HepG2 (cell line): ENCODE measurements around the gene LEMD2. TPM values are rescaled to one million over a fixed set of nuclear protein-coding genes. Genes with fewer than 3 reads are reported as not detected.

Source experiments
- ATAC-seq: fragments of 200-7000 bp; cut with Tn5 transposase; 3 replicates; pipeline ENCODE4 v1.9.1; 2020; ENCODE audit warnings: mild to moderate bottlenecking, moderate library complexity
- BruUV-seq: library from RNA; stranded (reverse); fragments of 400-500 nt; replicated peaks from 2 replicates; lab custom pipeline; 2021; lab: Mats Ljungman, UMichigan
- CTCF ChIA-PET: fragments of 300-600 bp; formaldehyde crosslinking; extraction: SDS; loops from one replicate; lab custom pipeline; 2021; ENCODE audit warnings: low total read pairs, inconsistent platforms, low intra/inter-chr PET ratio; lab: Yijun Ruan, JAX
- POLR2A ChIA-PET: fragments of 350-600 bp; sonication (Branson Sonifier 250); formaldehyde crosslinking; loops from one replicate; lab custom pipeline; 2020; ENCODE audit warnings: antibody characterized with exemption, inconsistent platforms; lab: Yijun Ruan, JAX
- DNase-seq: peaks from one replicate; pipeline ENCODE4 v3.0.0-alpha.2; 2015; ENCODE audit warnings: low spot score
- FAIRE-seq: peaks from 3 replicates; lab custom pipeline; 2011; peaks lifted over from hg19 to GRCh38; lab: Jason Lieb, UNC
- H2AFZ ChIP-seq: one replicate; pipeline ENCODE4 v1.6.1; 2011; ENCODE audit warnings: low read length, inconsistent platforms
- H3K27ac ChIP-seq: fragments of 300-600 bp; 3 replicates; pipeline ENCODE4 v1.8.0; 2011; ENCODE audit warnings: mixed run types, mild to moderate bottlenecking, mixed read lengths, low read length, inconsistent platforms; ENCODE audit not compliant: insufficient read depth; ENCODE audit errors: extremely low read length
- H3K27me3 ChIP-seq, 2 experiments: fragments of 200-600 bp in 1 of 2; 2 replicates in 1 of 2; 3 replicates in 1 of 2; pipeline versions ENCODE4 v1.6.0 to v1.8.0; 2011; ENCODE audit warnings: low read length in 2 of 2, mild to moderate bottlenecking in 2 of 2, moderate library complexity in 2 of 2, inconsistent platforms in 1 of 2; ENCODE audit not compliant: insufficient read depth in 2 of 2, control insufficient read depth in 1 of 2
- H3K36me3 ChIP-seq, 2 experiments: fragments of 200-600 bp in 1 of 2; replicated peaks in 1 of 2; 2 replicates in 1 of 2; 3 replicates in 1 of 2; pipeline versions ENCODE4 v1.5.1 to v1.8.0; 2011; ENCODE audit warnings: low read length in 2 of 2, inconsistent platforms in 1 of 2; ENCODE audit not compliant: insufficient read depth in 2 of 2, control insufficient read depth in 1 of 2
- H3K4me1 ChIP-seq: 2 replicates; pipeline ENCODE4 v1.5.1; 2012; ENCODE audit warnings: low read length, inconsistent platforms; ENCODE audit not compliant: insufficient read depth
- H3K4me2 ChIP-seq: 2 replicates; pipeline ENCODE4 v1.6.0; 2011; ENCODE audit warnings: low read depth, low read length, inconsistent platforms
- H3K4me3 ChIP-seq, 3 experiments: fragments of 200-600 bp in 1 of 3; sonication (generic), shearing (Covaris generic) in 1 of 3; replicated peaks in 1 of 3; 2 replicates each; pipeline ENCODE4 v1.5.1; 2011 to 2016; ENCODE audit warnings: low read length in 3 of 3, inconsistent platforms in 2 of 3, low read depth in 2 of 3, mild to moderate bottlenecking in 2 of 3, control low read depth in 1 of 3, mixed read lengths in 1 of 3; ENCODE audit not compliant: insufficient read depth in 1 of 3
- H3K79me2 ChIP-seq: one replicate; pipeline ENCODE4 v1.6.1; 2011; ENCODE audit warnings: low read length, inconsistent platforms; ENCODE audit not compliant: insufficient read depth
- H3K9ac ChIP-seq: 2 replicates; pipeline ENCODE4 v1.6.0; 2011; ENCODE audit warnings: mild to moderate bottlenecking, low read depth, low read length, inconsistent platforms; ENCODE audit not compliant: insufficient read depth
- H3K9me3 ChIP-seq: 2 replicates; pipeline ENCODE4 v1.5.1; 2012; ENCODE audit warnings: mild to moderate bottlenecking, low read length
- H4K20me1 ChIP-seq: 2 replicates; pipeline ENCODE4 v1.6.0; 2011; ENCODE audit warnings: inconsistent platforms, mild to moderate bottlenecking, low read length, moderate library complexity; ENCODE audit not compliant: insufficient read depth
- KIAA2018 ChIP-seq: sonication (generic); formaldehyde crosslinking; IDR thresholded peaks from 2 replicates; pipeline ENCODE4 v1.5.0; 2020; ENCODE audit warnings: mild to moderate bottlenecking, missing genetic modification reagents, borderline replicate concordance
- SAP130 ChIP-seq: IDR thresholded peaks from 2 replicates; pipeline ENCODE4 v1.6.1; 2016; ENCODE audit warnings: low read depth
- SP2 ChIP-seq: sonication (generic); formaldehyde crosslinking; IDR thresholded peaks from 2 replicates; pipeline ENCODE4 v1.5.1; 2020; ENCODE audit warnings: mild to moderate bottlenecking, missing genetic modification reagents
- ZNF207 ChIP-seq: fragments of 450-650 bp; IDR thresholded peaks from 2 replicates; pipeline ENCODE4 v1.6.1; 2016; ENCODE audit warnings: antibody characterized with exemption, borderline replicate concordance
- WGBS: methylation state at CpG from one replicate; pipeline ENCODE4 v1.1.6; 2017; ENCODE audit warnings: low lambda C conversion rate; 5-methylcytosine and 5-hydroxymethylcytosine counted together
- in situ Hi-C: cut with HindIII; loops from 2 replicates; pipeline ENCODE4 v1.10.0; 2017; ENCODE audit warnings: low pct_unique_long_range_greater_than_20kb; ENCODE audit not compliant: extremely low pct_ligation_motif_present
- intact Hi-C: fragments of 100-400 bp; cut with micrococcal nuclease; formaldehyde crosslinking; loops from one replicate; pipeline ENCODE4 v1.10.0; 2022; ENCODE audit not compliant: unreplicated experiment
- polyA plus RNA-seq, 8 experiments: library from polyadenylated mRNA; depleted of rRNA in 3 of 8; stranded (reverse) in 7 of 8; unstranded in 1 of 8; fragments of >200 nt; fragmentation: Illumina TruSeq in 4 of 8; extraction: Trizol in 4 of 8; gene quantifications; 2 replicates each; pipeline versions ENCODE4 v1.2.1 to v1.2.3, GENCODE V29; 2011 to 2016; ENCODE audit warnings: low read depth in 4 of 8, missing spikeins in 1 of 8, mixed read lengths in 1 of 8; ENCODE audit not compliant: insufficient read depth in 1 of 8
- total RNA-seq, 5 experiments: library from RNA; depleted of rRNA; stranded (reverse); fragments of >200 nt; fragmentation: Illumina TruSeq; extraction: Trizol; gene quantifications; 2 replicates each; pipeline ENCODE4 v1.2.3, GENCODE V29; 2016; ENCODE audit warnings: low read depth in 1 of 5

LEMD2 gene
- total and polyA plus RNA-seq, 2 of the 13 experiments (the other 11 are each of a cell fraction or from before 2014, with no cell fraction given): 45.2 to 62.9 TPM

DNA sequence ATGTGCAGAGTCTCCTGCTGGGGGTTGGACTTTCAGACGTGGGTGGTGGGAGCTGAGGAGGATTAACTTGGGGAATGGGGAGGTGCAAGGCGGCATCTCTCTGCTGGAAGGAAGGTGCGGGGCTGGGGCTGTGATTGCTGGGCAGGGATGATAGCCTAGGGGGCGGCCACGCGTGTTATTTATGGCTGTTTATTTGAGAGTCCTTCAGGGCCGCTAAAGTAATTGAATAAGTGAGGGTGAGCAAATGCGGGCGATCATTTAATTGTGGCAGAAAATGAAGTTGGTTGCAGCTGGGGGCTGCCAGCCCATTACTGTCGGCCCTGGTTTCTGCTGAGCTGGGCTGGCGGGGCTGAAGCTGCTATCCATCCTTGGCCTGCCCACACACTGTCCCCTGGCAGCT lies 34.7 kb downstream of the LEMD2 start:
- POLR2A ChIA-PET: no interaction called here
- in situ Hi-C loops: no loop called here
- DNase-seq: no peak
- no peaks in the 10 kb centered on the region for H3K9me3 ChIP-seq
- H3K9ac ChIP-seq: no peak overlapping the region
- peaks cover 35% of the 10 kb centered on the region for H3K4me1 ChIP-seq
- no peak for ATAC-seq
- H4K20me1 ChIP-seq: no peaks in the 10 kb centered on the region
- H3K4me2 ChIP-seq: no peak overlapping the region
- WGBS: 67% methylated on average over 11 of the region's 11 CpGs
- H3K27me3 ChIP-seq: peaks cover 0 to 10% of the 10 kb centered on the region in 2 experiments; a peak in 3 of 5 replicates
- no peak overlapping the region for H3K27ac ChIP-seq
- intact Hi-C loops: no loop called here
- no peaks in the 10 kb centered on the region for H3K36me3 ChIP-seq
- no peak for TF ChIP-seq KIAA2018
- TF ChIP-seq SP2 (CRISPR knock-in tag): no peak
- no peak for TF ChIP-seq ZNF207
- TF ChIP-seq SAP130 (CRISPR knock-in tag): no peak
- CTCF ChIA-PET: interaction anchor here (0.7 kb wide), 1 partner anchor 10 kb away, joined by 3 read pairs; no protein-coding TSS in a partner anchor
- no peak overlapping the region for H2AFZ ChIP-seq
- no peak overlapping the region for H3K4me3 ChIP-seq
- H3K79me2 ChIP-seq: no peaks in the 10 kb centered on the region
- no TSS peak for BruUV-seq
- FAIRE-seq: no peak
